ENCODE measurements around the gene ISM2. TPM values are rescaled to one million over a fixed set of nuclear protein-coding genes. Genes with fewer than 3 reads are reported as not detected.

The ISM2 gene
- total and polyA plus RNA-seq, 2 of the 13 experiments (the other 11 are each of a cell fraction or from before 2014, with no cell fraction given): 1.8 to 40.7 TPM

- TF ChIP-seq, protein P1, sequence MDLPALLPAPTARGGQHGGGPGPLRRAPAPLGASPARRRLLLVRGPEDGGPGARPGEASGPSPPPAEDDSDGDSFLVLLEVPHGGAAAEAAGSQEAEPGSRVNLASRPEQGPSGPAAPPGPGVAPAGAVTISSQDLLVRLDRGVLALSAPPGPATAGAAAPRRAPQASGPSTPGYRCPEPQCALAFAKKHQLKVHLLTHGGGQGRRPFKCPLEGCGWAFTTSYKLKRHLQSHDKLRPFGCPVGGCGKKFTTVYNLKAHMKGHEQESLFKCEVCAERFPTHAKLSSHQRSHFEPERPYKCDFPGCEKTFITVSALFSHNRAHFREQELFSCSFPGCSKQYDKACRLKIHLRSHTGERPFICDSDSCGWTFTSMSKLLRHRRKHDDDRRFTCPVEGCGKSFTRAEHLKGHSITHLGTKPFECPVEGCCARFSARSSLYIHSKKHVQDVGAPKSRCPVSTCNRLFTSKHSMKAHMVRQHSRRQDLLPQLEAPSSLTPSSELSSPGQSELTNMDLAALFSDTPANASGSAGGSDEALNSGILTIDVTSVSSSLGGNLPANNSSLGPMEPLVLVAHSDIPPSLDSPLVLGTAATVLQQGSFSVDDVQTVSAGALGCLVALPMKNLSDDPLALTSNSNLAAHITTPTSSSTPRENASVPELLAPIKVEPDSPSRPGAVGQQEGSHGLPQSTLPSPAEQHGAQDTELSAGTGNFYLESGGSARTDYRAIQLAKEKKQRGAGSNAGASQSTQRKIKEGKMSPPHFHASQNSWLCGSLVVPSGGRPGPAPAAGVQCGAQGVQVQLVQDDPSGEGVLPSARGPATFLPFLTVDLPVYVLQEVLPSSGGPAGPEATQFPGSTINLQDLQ (CRISPR knock-in tag; IDR thresholded peaks at IDR 0.05): no peak
- no peak for TF ChIP-seq ZBTB4 (CRISPR knock-in tag; IDR thresholded peaks at IDR 0.05; ENCODE audit: borderline replicate concordance)
- no peak for TF ChIP-seq ZNF567 (CRISPR knock-in tag; IDR thresholded peaks at IDR 0.05; ENCODE audit: borderline replicate concordance)
- TF ChIP-seq ELF4 (CRISPR knock-in tag; IDR thresholded peaks at IDR 0.05; ENCODE audit: borderline replicate concordance): no peak
- TF ChIP-seq, protein P2, sequence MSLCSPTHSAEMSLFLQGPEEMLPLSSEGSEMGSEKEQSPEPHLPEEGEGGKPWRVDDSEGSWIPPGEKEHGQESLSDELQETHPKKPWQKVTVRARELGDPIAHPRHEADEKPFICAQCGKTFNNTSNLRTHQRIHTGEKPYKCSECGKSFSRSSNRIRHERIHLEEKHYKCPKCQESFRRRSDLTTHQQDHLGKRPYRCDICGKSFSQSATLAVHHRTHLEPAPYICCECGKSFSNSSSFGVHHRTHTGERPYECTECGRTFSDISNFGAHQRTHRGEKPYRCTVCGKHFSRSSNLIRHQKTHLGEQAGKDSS (CRISPR knock-in tag; IDR thresholded peaks at IDR 0.05; ENCODE audit: borderline replicate concordance, low read depth): no peak
- TF ChIP-seq KAT8 (CRISPR knock-in tag; IDR thresholded peaks at IDR 0.05): no peak; the same call in 1 of the 2 replicates
- no peak for TF ChIP-seq ZNF329 (CRISPR knock-in tag; IDR thresholded peaks at IDR 0.05; ENCODE audit: low read depth)
- TF ChIP-seq ZNF646 (CRISPR knock-in tag; IDR thresholded peaks at IDR 0.05): no peak
- TF ChIP-seq CAMTA2 (CRISPR knock-in tag; IDR thresholded peaks at IDR 0.05; ENCODE audit: borderline replicate concordance): no peak
- TF ChIP-seq ZNF432 (CRISPR knock-in tag; IDR thresholded peaks at IDR 0.05; ENCODE audit: borderline replicate concordance): no peak
- TF ChIP-seq ARNTL (CRISPR knock-in tag; IDR thresholded peaks at IDR 0.05): no peak
- peak; percentile 12 for TF ChIP-seq XRCC5 (optimal IDR thresholded peaks at IDR 0.05; ENCODE audit: low read length)
- TF ChIP-seq, protein P3, sequence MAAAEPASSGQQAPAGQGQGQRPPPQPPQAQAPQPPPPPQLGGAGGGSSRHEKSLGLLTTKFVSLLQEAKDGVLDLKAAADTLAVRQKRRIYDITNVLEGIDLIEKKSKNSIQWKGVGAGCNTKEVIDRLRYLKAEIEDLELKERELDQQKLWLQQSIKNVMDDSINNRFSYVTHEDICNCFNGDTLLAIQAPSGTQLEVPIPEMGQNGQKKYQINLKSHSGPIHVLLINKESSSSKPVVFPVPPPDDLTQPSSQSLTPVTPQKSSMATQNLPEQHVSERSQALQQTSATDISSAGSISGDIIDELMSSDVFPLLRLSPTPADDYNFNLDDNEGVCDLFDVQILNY (CRISPR knock-in tag; conservative IDR thresholded peaks at IDR 0.05): no peak
- TF ChIP-seq KLF13 (CRISPR knock-in tag; IDR thresholded peaks at IDR 0.05): no peak
- no peak for TF ChIP-seq KDM5B (CRISPR knock-in tag; IDR thresholded peaks at IDR 0.05; ENCODE audit: borderline replicate concordance)
Observed at GRCh38 chr14:77457115-77457521, 41.5 kb downstream of the ISM2 start (continued).

All from HepG2 (cell line).